H1 (cell line): ENCODE results near the gene TNPO3. TPM values are rescaled to one million over a fixed set of nuclear protein-coding genes. Genes with fewer than 3 reads are reported as not detected.

Source experiments
- CTCF ChIA-PET: fragments of 300-600 bp; sonication (Branson Sonifier 250); formaldehyde crosslinking; loops from one replicate; lab custom pipeline; 2021; ENCODE audit not compliant: partially characterized antibody; lab: Charles Lee
- POLR2A ChIA-PET: fragments of 300-600 bp; sonication (Branson Sonifier 250); formaldehyde crosslinking; loops from one replicate; lab custom pipeline; 2021; ENCODE audit warnings: inconsistent platforms; ENCODE audit not compliant: partially characterized antibody; lab: Charles Lee
- DNase-seq, 2 experiments: peaks; one replicate each; pipeline versions ENCODE4 v3.0.0 to v3.0.0-alpha.2; 2010 to 2022; ENCODE audit warnings: low spot score in 2 of 2, low read depth in 1 of 2, mixed read lengths in 1 of 2
- FAIRE-seq: peaks from 2 replicates; lab custom pipeline; 2011; peaks lifted over from hg19 to GRCh38; lab: Jason Lieb, UNC
- H2AFZ ChIP-seq: 2 replicates; pipeline ENCODE4 v1.8.1; 2012; ENCODE audit warnings: low read length, inconsistent platforms
- H2AK5ac ChIP-seq: 2 replicates; pipeline ENCODE4 v1.6.1; 2013; ENCODE audit warnings: low read depth, low read length
- H2BK120ac ChIP-seq: replicated peaks from 2 replicates; pipeline ENCODE3; 2013; ENCODE audit warnings: low read depth, low read length, inconsistent platforms
- H2BK12ac ChIP-seq: 2 replicates; pipeline ENCODE4 v1.6.1; 2013; ENCODE audit warnings: low read depth, low read length
- H2BK15ac ChIP-seq: 2 replicates; pipeline ENCODE4 v1.6.1; 2013; ENCODE audit warnings: low read length
- H2BK20ac ChIP-seq: 2 replicates; pipeline ENCODE4 v1.6.1; 2013; ENCODE audit warnings: low read length
- H2BK5ac ChIP-seq: 2 replicates; pipeline ENCODE4 v1.6.1; 2013; ENCODE audit warnings: low read depth, low read length
- H3K14ac ChIP-seq: 2 replicates; pipeline ENCODE4 v1.6.1; 2013; ENCODE audit warnings: inconsistent platforms; ENCODE audit not compliant: insufficient read length
- H3K18ac ChIP-seq: 2 replicates; pipeline ENCODE4 v1.6.1; 2013; ENCODE audit warnings: low read length; ENCODE audit errors: extremely low read depth
- H3K23ac ChIP-seq: 2 replicates; pipeline ENCODE4 v1.6.1; 2013; ENCODE audit warnings: inconsistent platforms; ENCODE audit not compliant: insufficient read length
- H3K23me2 ChIP-seq: 2 replicates; pipeline ENCODE4 v1.6.1; 2013; ENCODE audit warnings: low read depth, low read length
- H3K27ac ChIP-seq: 2 replicates; pipeline ENCODE4 v1.6.1; 2011; ENCODE audit warnings: low read depth, low read length, inconsistent platforms
- H3K27me3 ChIP-seq, 4 experiments: replicated peaks in 1 of 4; 1 replicate in 1 of 4; 2 replicates in 3 of 4; pipeline versions ENCODE4 v1.6.1 to v1.8.1; 2011 to 2013; ENCODE audit warnings: low read length in 3 of 4, mild to moderate bottlenecking in 3 of 4, inconsistent platforms in 2 of 4, mixed read lengths in 2 of 4, moderate library complexity in 1 of 4; ENCODE audit not compliant: control insufficient read depth in 3 of 4, insufficient read depth in 3 of 4; ENCODE audit errors: extremely low read depth in 1 of 4
- H3K36me3 ChIP-seq, 4 experiments: 2 replicates each; pipeline versions ENCODE4 v1.6.1 to v1.8.1; 2011 to 2013; ENCODE audit warnings: mild to moderate bottlenecking in 4 of 4, low read length in 3 of 4, moderate library complexity in 2 of 4, control low read depth in 1 of 4, inconsistent platforms in 1 of 4; ENCODE audit not compliant: insufficient read depth in 4 of 4, control insufficient read depth in 2 of 4
- H3K4ac ChIP-seq: replicated peaks from 2 replicates; pipeline ENCODE3; 2013; ENCODE audit warnings: low read length, low read depth, mixed read lengths, inconsistent platforms; ENCODE audit not compliant: insufficient read length
- H3K4me1 ChIP-seq, 4 experiments: replicated peaks in 1 of 4; 1 replicate in 1 of 4; 2 replicates in 3 of 4; pipeline versions ENCODE4 v1.6.1 to v1.8.1; 2011 to 2013; ENCODE audit warnings: low read length in 3 of 4, inconsistent platforms in 2 of 4, mixed read lengths in 1 of 4; ENCODE audit not compliant: insufficient read depth in 4 of 4, control insufficient read depth in 3 of 4
- H3K4me2 ChIP-seq, 2 experiments: 2 replicates each; pipeline versions ENCODE4 v1.6.1 to v1.8.1; 2011 to 2013; ENCODE audit warnings: low read depth in 2 of 2, low read length in 2 of 2, control low read depth in 1 of 2, inconsistent platforms in 1 of 2, mild to moderate bottlenecking in 1 of 2; ENCODE audit not compliant: insufficient read depth in 1 of 2
- H3K4me3 ChIP-seq, 4 experiments: fragments of 200-600, 300-600 bp in 1 of 4; sonication (generic), shearing (Covaris generic), sonication (Bioruptor Twin) in 1 of 4; 2 replicates each; pipeline versions ENCODE4 v1.5.1 to v1.8.1; 2011 to 2016; ENCODE audit warnings: low read length in 4 of 4, low read depth in 3 of 4, control low read depth in 2 of 4, inconsistent platforms in 2 of 4, mild to moderate bottlenecking in 2 of 4, mixed read lengths in 1 of 4, moderate library complexity in 1 of 4; ENCODE audit not compliant: insufficient read depth in 2 of 4; ENCODE audit errors: extremely low read depth in 1 of 4
- H3K56ac ChIP-seq: replicated peaks from 2 replicates; pipeline ENCODE3; 2013; ENCODE audit warnings: low read depth, mild to moderate bottlenecking, mixed read lengths, low read length, inconsistent platforms; ENCODE audit not compliant: insufficient read length
- H3K79me1 ChIP-seq: 2 replicates; pipeline ENCODE4 v1.6.1; 2013; ENCODE audit warnings: low read depth, low read length, control low read depth
- H3K79me2 ChIP-seq, 2 experiments: 2 replicates each; pipeline versions ENCODE4 v1.6.1 to v1.8.1; 2012 to 2013; ENCODE audit warnings: low read length in 2 of 2, mild to moderate bottlenecking in 2 of 2, inconsistent platforms in 1 of 2; ENCODE audit not compliant: insufficient read depth in 2 of 2, control insufficient read depth in 1 of 2
- H3K9ac ChIP-seq, 4 experiments: replicated peaks in 1 of 4; 1 replicate in 1 of 4; 2 replicates in 3 of 4; pipeline versions ENCODE4 v1.6.1 to v1.8.1; 2011 to 2013; ENCODE audit warnings: low read depth in 3 of 4, low read length in 3 of 4, control low read depth in 2 of 4, mild to moderate bottlenecking in 2 of 4, moderate library complexity in 2 of 4, inconsistent platforms in 1 of 4; ENCODE audit errors: extremely low read depth in 1 of 4
- H3K9me3 ChIP-seq, 2 experiments: 2 replicates each; pipeline versions ENCODE4 v1.6.1 to v1.8.1; 2012 to 2013; ENCODE audit warnings: mild to moderate bottlenecking in 2 of 2, moderate library complexity in 2 of 2, control low read depth in 1 of 2, inconsistent platforms in 1 of 2, low read depth in 1 of 2, low read length in 1 of 2, mixed read lengths in 1 of 2; ENCODE audit not compliant: insufficient read depth in 2 of 2
- H4K20me1 ChIP-seq, 2 experiments: replicated peaks in 1 of 2; 2 replicates each; pipeline versions ENCODE3 to v1.8.1; 2011 to 2013; ENCODE audit warnings: inconsistent platforms in 2 of 2, low read length in 2 of 2, mild to moderate bottlenecking in 1 of 2; ENCODE audit not compliant: insufficient read depth in 2 of 2, control insufficient read depth in 1 of 2
- H4K5ac ChIP-seq: 2 replicates; pipeline ENCODE4 v1.6.1; 2013; ENCODE audit warnings: low read length, low read depth, mixed read lengths, inconsistent platforms; ENCODE audit not compliant: insufficient read length
- H4K8ac ChIP-seq: 2 replicates; pipeline ENCODE4 v1.8.0; 2013; ENCODE audit warnings: mild to moderate bottlenecking, moderate library complexity, low read length, inconsistent platforms; ENCODE audit not compliant: insufficient read depth; ENCODE audit errors: extremely low read depth
- H4K91ac ChIP-seq: replicated peaks from 2 replicates; pipeline ENCODE3; 2013; ENCODE audit warnings: low read length, mixed read lengths, inconsistent platforms; ENCODE audit not compliant: insufficient read length
- GABPA ChIP-seq: IDR thresholded peaks from 2 replicates; pipeline ENCODE4 v1.6.1; 2011; ENCODE audit warnings: mild to moderate bottlenecking, low read length, moderate library complexity, borderline replicate concordance; ENCODE audit not compliant: insufficient read depth
- GTF2F1 ChIP-seq: IDR thresholded peaks from 2 replicates; pipeline ENCODE4 v1.6.1; 2012; ENCODE audit warnings: low read depth, low read length, improper control_type of control experiment, borderline replicate concordance
- JUN ChIP-seq: IDR thresholded peaks from 2 replicates; pipeline ENCODE4 v1.6.1; 2011; ENCODE audit warnings: low read depth, mild to moderate bottlenecking, improper control_type of control experiment, low read length
- KDM4A ChIP-seq: IDR thresholded peaks from one replicate; pipeline ENCODE4 v1.7.1; 2012; ENCODE audit warnings: low read depth, mild to moderate bottlenecking, moderate library complexity, low read length, inconsistent platforms; ENCODE audit not compliant: severe bottlenecking
- NANOG ChIP-seq: IDR thresholded peaks from 2 replicates; pipeline ENCODE4 v1.6.1; 2011; ENCODE audit warnings: low read length, low read depth, mild to moderate bottlenecking, inconsistent platforms; ENCODE audit not compliant: insufficient read depth, poor library complexity, severe bottlenecking
- RAD21 ChIP-seq, 2 experiments: IDR thresholded peaks in 1 of 2; conservative IDR thresholded peaks in 1 of 2; 2 replicates each; pipeline ENCODE4 v1.6.1; 2011; ENCODE audit warnings: low read depth in 2 of 2, low read length in 2 of 2, improper control_type of control experiment in 1 of 2, inconsistent platforms in 1 of 2, mild to moderate bottlenecking in 1 of 2, moderate library complexity in 1 of 2
- SP4 ChIP-seq: IDR thresholded peaks from 2 replicates; pipeline ENCODE4 v1.6.1; 2012; ENCODE audit warnings: low read length, inconsistent platforms
- TAF1 ChIP-seq: IDR thresholded peaks from 2 replicates; pipeline ENCODE4 v1.6.1; 2011; ENCODE audit warnings: mild to moderate bottlenecking, low read depth, low read length
- polyA plus RNA-seq, 7 experiments: library from polyadenylated mRNA; depleted of rRNA in 3 of 7; stranded (reverse) in 5 of 7; unstranded in 2 of 7; fragments of >200 nt in 5 of 7; fragments of 200-250 nt in 2 of 7; gene quantifications; 1 replicate in 5 of 7; 2 replicates in 1 of 7; 4 replicates in 1 of 7; pipeline versions ENCODE4 v1.2.1 to v1.2.3, GENCODE V29; 2011 to 2013; ENCODE audit warnings: missing spikeins in 2 of 7, mixed read lengths in 2 of 7
- total RNA-seq: library from RNA; stranded (reverse); fragmentation: NEBNext Ultra II Directional; extraction: Animal tissue kit (Norgen Biotek cat#: 25700); gene quantifications from 2 replicates; pipeline ENCODE4 v1.2.1, GENCODE V29; 2021

Gene TNPO3
- total and polyA plus RNA-seq, 2 of the 8 experiments (the other 6 are each of a cell fraction or from before 2014, with no cell fraction given): 67.6 to 99.2 TPM

DNA sequence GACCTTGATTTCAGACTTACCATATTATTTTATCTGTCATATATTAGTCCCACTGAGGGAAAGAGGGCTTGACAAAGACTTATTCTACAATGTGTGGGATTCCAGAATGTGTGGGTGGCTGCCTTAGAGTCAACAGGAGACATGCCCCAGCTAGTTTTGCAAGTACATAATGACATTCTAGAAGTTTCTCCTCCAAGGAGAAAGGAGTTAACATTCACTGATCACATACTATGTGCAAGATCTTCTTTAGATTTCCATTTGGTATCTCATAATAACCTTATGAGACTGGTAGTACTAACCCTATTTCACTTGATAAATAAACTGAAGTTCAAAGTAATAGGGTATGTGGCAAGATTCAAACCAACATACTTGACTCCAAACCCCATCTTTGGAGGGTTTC lies 92.0 kb downstream of the TNPO3 start:
- DNase-seq: no peak
- Histone ChIP-seq H3K36me3 (peaks cover 2 to 56% (median 34%) of the 10 kb centered on the region in 4 experiments), H3K18ac (no peak overlapping the region), H4K91ac (no peak overlapping the region), H2BK5ac (no peak overlapping the region), H3K14ac (no peak overlapping the region), H3K4me2 (no peak overlapping the region), H3K27ac (no peak overlapping the region), H2AK5ac (no peak overlapping the region), H2AFZ (no peak overlapping the region), H2BK20ac (no peak overlapping the region), H3K79me2 (no peaks in the 10 kb centered on the region), H3K9ac (no peak overlapping the region), H3K27me3 (no peaks in the 10 kb centered on the region), H2BK120ac (no peak overlapping the region), H3K56ac (no peak overlapping the region), H2BK12ac (no peak overlapping the region), H3K79me1 (no peaks in the 10 kb centered on the region), H3K4me3 (no peak overlapping the region), H3K4me1 (no peaks in the 10 kb centered on the region), H3K23ac (no peak overlapping the region), H4K20me1 (no peaks in the 10 kb centered on the region), H4K5ac (no peak overlapping the region), H3K9me3 (no peaks in the 10 kb centered on the region), H3K23me2 (no peaks in the 10 kb centered on the region), H3K4ac (no peak overlapping the region), H2BK15ac (no peak overlapping the region), H4K8ac (no peak overlapping the region)
- no peak for FAIRE-seq
- POLR2A ChIA-PET: no interaction called here
- CTCF ChIA-PET: interaction anchor here (0.7 kb wide), 1 partner anchor 129 kb away, joined by 4 read pairs; no protein-coding TSS in a partner anchor
- TF ChIP-seq SP4 (no peak), TAF1 (no peak), RAD21 (IDR thresholded peaks at IDR 0.05 in 1 of 2, conservative IDR thresholded peaks at IDR 0.05 in 1 of 2; ENCODE audit: low read depth in 2 of 2, low read length in 2 of 2) (no peak), JUN (no peak), KDM4A (no peak), GABPA (no peak), GTF2F1 (no peak), NANOG (no peak)
